Measurements from ENCODE around the gene FTCD.

DNA sequence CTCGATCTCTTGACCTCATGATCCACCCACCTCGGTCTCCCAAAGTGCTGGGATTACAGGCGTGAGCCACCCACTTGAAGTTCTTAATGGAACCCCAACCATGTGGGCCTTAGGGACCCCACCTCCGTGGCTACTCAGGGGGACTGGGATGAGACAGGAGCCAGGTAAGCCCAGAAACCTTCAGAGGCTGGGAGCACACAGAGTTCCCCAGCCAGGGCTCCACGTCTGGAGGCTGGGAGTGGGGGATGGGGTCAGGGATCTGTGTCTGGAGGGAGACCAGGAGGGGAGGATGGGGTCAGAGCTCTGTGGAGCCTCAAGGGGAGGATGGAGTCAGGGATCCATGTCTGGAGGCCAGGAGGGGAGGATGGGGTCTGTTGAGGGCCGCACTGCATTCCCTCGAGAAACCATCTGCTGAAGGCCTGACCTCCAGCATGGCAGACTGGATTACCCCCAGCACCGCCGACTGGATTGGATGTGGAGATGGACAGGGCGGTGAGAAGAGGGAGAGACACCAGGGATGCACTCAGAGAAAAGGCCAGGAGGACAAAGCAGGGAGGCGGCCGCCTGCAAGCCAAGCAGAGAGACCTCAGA lies 2.1 kb upstream of the FTCD start:
- TF ChIP-seq, protein P1, sequence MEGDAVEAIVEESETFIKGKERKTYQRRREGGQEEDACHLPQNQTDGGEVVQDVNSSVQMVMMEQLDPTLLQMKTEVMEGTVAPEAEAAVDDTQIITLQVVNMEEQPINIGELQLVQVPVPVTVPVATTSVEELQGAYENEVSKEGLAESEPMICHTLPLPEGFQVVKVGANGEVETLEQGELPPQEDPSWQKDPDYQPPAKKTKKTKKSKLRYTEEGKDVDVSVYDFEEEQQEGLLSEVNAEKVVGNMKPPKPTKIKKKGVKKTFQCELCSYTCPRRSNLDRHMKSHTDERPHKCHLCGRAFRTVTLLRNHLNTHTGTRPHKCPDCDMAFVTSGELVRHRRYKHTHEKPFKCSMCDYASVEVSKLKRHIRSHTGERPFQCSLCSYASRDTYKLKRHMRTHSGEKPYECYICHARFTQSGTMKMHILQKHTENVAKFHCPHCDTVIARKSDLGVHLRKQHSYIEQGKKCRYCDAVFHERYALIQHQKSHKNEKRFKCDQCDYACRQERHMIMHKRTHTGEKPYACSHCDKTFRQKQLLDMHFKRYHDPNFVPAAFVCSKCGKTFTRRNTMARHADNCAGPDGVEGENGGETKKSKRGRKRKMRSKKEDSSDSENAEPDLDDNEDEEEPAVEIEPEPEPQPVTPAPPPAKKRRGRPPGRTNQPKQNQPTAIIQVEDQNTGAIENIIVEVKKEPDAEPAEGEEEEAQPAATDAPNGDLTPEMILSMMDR (conservative IDR thresholded peaks at IDR 0.05; ENCODE audit: low read length): no peak
- no peak for TF ChIP-seq EZH2phosphoT487 (IDR thresholded peaks at IDR 0.05; ENCODE audit: borderline replicate concordance, low read depth, low read length)
